ENCODE data around the gene OR13J1. TPM values are rescaled to one million over a fixed set of nuclear protein-coding genes. Genes with fewer than 3 reads are reported as not detected.

OR13J1 gene
- total RNA-seq, 1 donor from 2014 or later, result not detected

DNA sequence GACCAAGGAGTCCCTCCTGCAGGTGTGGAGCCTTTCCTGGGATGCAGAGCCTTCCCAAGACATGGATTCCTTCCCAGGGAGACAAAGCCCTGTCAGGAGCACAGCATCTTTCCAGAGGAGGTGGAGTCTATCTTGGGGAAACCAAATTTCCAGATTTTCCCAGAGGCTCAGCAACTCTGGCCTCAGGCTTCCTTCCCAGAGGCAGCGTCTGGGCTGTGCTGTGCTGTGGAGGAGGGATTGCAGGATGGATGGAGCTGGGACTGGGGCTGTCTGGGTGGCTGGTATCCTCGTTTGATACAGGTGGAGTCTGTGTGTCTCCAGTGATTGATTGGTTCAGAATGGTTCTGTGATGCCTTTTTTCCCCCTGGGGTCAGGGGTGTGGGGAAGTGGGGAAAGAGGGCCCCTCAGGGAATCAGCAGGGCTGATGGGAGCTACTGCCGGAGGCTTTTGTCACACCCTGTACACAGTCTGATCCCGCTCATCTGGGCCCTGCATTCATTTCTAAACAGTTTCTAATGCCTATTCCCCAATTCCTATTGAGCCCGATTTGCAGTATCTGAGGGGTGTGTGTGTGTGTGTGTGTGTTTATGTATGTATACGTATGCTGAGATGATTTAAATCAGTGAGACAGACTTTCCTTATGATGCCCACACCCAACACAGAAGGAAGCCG, 16.0 kb downstream of the OR13J1 start:
- Mint-ChIP-seq H3K4me1 (ENCODE audit: low read depth, unreplicated experiment) (peaks cover 9% of the 10 kb centered on the region), H3K27me3 (ENCODE audit: unreplicated experiment) (peaks cover 8% of the 10 kb centered on the region), H3K9me3 (ENCODE audit: unreplicated experiment) (peaks cover 10% of the 10 kb centered on the region), H3K27ac (ENCODE audit: unreplicated experiment) (no peak overlapping the region), H3K4me3 (ENCODE audit: unreplicated experiment) (no peak overlapping the region), H3K36me3 (ENCODE audit: unreplicated experiment) (peaks cover 3% of the 10 kb centered on the region)
- TF ChIP-seq, protein P1, sequence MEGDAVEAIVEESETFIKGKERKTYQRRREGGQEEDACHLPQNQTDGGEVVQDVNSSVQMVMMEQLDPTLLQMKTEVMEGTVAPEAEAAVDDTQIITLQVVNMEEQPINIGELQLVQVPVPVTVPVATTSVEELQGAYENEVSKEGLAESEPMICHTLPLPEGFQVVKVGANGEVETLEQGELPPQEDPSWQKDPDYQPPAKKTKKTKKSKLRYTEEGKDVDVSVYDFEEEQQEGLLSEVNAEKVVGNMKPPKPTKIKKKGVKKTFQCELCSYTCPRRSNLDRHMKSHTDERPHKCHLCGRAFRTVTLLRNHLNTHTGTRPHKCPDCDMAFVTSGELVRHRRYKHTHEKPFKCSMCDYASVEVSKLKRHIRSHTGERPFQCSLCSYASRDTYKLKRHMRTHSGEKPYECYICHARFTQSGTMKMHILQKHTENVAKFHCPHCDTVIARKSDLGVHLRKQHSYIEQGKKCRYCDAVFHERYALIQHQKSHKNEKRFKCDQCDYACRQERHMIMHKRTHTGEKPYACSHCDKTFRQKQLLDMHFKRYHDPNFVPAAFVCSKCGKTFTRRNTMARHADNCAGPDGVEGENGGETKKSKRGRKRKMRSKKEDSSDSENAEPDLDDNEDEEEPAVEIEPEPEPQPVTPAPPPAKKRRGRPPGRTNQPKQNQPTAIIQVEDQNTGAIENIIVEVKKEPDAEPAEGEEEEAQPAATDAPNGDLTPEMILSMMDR (IDR thresholded peaks at IDR 0.05; ENCODE audit: partially characterized antibody, unreplicated experiment), result no peak
- DNase-seq, result no peak

DNA sequence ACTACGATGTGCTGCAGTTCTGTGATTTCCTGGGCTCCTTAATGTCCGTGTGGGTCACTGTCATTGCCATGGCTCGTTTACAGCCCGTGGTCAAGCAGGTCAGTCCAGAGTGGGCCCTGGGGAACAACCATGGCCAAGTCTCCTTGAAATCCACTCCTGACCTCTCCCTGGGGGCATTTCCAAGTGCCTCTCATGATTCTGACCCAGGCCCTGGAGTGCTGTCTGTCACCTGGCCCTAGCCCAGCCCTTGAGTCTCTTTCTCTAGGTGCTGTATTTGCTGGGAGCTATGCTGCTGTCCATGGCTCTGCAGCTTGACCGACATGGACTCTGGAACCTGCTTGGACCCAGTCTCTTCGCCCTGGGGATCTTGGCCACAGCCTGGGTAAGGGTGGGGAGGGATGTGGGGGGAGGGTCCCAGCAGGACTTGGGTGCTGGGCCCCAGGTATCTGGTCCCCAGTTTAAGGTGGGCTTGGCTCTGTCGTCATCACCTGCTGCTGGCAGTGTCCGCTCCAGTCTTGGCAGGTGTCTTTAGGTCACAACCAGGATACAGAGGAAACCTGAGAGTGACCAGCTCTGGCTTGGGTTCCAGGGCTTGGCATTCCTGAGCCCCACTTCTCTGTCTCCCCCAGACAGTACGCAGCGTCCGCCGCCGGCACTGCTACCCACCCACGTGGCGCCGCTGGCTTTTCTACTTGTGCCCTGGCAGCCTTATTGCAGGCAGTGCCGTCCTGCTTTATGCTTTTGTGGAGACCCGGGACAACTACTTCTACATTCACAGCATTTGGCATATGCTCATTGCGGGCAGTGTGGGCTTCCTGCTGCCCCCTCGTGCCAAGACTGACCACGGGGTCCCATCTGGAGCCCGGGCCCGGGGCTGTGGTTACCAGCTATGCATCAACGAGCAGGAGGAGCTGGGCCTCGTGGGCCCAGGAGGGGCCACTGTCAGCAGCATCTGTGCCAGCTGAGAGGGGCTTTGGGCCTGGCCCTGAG, 17.0 kb downstream of the OR13J1 start:
- peaks cover 3% of the 10 kb centered on the region for H3K36me3 Mint-ChIP-seq (ENCODE audit: unreplicated experiment)
- DNase-seq, result no peak
- TF ChIP-seq, protein P1 (IDR thresholded peaks at IDR 0.05; ENCODE audit: partially characterized antibody, unreplicated experiment), result no peak
- no peak overlapping the region for H3K4me3 Mint-ChIP-seq (ENCODE audit: unreplicated experiment)
- H3K27me3 Mint-ChIP-seq (ENCODE audit: unreplicated experiment), result peaks cover 8% of the 10 kb centered on the region
- H3K4me1 Mint-ChIP-seq (ENCODE audit: low read depth, unreplicated experiment), result peaks cover 9% of the 10 kb centered on the region
- no peak overlapping the region for H3K27ac Mint-ChIP-seq (ENCODE audit: unreplicated experiment)
- H3K9me3 Mint-ChIP-seq (ENCODE audit: unreplicated experiment), result peaks cover 8% of the 10 kb centered on the region

DNA sequence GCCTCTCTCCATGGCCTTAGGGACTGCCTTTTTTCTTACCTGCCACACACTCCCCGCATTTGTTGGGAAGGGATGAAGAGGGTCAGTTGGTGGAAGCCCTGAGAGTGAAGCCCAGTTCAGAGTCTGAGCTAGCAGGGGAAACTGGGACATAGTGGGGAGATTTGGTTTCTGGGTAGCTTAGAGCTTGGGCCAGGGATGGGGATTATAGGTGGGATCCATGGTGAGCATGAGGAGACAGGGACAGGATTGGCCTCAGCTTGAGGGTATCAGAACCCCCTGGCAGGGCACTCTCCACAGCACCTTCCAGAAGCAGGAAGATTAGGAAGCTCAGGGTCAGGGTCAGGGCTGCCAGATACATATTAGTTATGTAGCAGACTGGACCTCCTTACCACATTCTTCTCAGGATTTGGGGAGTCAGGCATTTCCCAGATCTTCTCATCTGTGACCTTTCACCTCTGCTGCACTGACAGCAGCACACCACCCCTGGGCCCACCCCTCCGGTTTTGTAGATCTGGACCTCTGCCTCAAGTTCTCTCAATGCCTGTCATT, 17.9 kb downstream of the OR13J1 start:
- Mint-ChIP-seq H3K9me3 (ENCODE audit: unreplicated experiment) (peaks cover 5% of the 10 kb centered on the region), H3K27me3 (ENCODE audit: unreplicated experiment) (peaks cover 8% of the 10 kb centered on the region), H3K4me1 (ENCODE audit: low read depth, unreplicated experiment) (peaks cover 14% of the 10 kb centered on the region), H3K36me3 (ENCODE audit: unreplicated experiment) (peaks cover 9% of the 10 kb centered on the region), H3K27ac (ENCODE audit: unreplicated experiment) (no peak overlapping the region), H3K4me3 (ENCODE audit: unreplicated experiment) (no peak overlapping the region)
- TF ChIP-seq, protein P1 (IDR thresholded peaks at IDR 0.05; ENCODE audit: partially characterized antibody, unreplicated experiment), result no peak
- no peak for DNase-seq

DNA sequence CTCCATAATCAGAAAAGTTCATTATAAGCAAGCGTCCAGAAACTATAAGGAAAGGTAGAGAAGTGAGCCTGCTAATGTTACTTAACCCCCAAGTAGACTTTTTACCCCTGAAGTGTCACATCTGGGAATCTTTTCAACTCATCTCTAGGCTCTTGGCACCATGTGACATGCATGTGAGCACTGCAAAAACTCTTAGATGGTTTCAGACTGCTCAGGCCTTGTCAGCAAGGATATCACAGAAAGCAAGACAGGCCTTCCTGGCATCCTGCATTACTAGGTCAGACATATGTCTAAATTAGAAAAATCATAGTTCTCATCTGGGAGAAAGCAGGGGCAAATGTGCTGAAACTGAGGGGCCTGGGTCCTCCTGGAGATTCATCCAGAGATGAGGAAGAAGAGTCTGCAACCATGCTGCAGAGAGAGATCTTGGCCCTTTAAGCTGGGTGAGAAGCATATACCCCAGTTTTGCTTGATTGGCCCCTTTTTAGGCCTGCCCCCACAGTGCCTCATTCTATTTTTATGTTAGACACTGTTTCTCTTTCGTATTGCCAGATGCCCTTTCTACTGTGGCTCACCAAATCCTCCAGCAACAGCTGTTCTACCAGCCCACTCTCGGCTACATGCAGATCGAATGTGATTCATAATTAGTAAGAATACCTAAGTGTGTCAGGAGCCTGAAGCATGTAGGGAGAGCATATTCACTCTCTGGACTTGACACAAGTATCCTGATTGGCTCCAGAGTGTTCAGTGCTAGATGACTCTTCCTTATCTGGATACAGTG, 22.2 kb downstream of the OR13J1 start:
- Mint-ChIP-seq H3K9me3 (ENCODE audit: unreplicated experiment) (no peaks in the 10 kb centered on the region), H3K27ac (ENCODE audit: unreplicated experiment) (no peak overlapping the region), H3K4me3 (ENCODE audit: unreplicated experiment) (no peak overlapping the region), H3K36me3 (ENCODE audit: unreplicated experiment) (peaks cover 12% of the 10 kb centered on the region), H3K27me3 (ENCODE audit: unreplicated experiment) (peaks cover 6% of the 10 kb centered on the region), H3K4me1 (ENCODE audit: low read depth, unreplicated experiment) (peaks cover 17% of the 10 kb centered on the region)
- no peak for DNase-seq
- TF ChIP-seq, protein P1 (IDR thresholded peaks at IDR 0.05; ENCODE audit: partially characterized antibody, unreplicated experiment), result no peak
